ENCODE measurements around the gene PLA2G4B. TPM values are rescaled to one million over a fixed set of nuclear protein-coding genes. Genes with fewer than 3 reads are reported as not detected.

The PLA2G4B gene
- total and polyA plus RNA-seq, 2 donors: 2.7 to 8.1 TPM

DNA sequence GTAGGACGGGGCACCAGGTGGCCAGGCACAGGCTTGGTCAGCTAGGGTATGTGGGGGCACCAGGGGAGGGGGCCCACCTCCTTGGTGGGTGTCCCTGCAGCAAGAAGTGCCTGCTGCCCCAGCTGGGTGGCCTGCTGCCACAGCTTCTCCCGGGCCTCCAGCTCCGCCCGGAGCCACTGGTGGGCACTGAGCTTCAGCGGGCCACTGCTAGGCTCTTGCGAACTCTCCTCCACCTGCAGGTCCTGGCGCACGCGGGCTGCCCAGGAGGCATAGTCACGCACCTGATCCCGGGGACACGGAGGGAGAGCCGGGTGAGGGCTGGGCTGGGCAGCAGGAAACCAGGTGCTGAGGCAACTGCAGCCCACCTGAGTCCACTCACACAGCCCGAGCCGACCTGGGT is 29.7 kb downstream of the PLA2G4B start:
- H3K4me3 ChIP-seq (ENCODE audit: low read depth, low read length): no peak overlapping the region
- H3K36me3 ChIP-seq (ENCODE audit: insufficient read depth): no peaks in the 10 kb centered on the region
- no peak for DNase-seq (ENCODE audit: extremely low spot score)
- H3K27ac ChIP-seq (ENCODE audit: low read depth): no peak overlapping the region
- no peaks in the 10 kb centered on the region for H3K4me1 ChIP-seq (ENCODE audit: insufficient read depth)
- 95% methylated on average over 15 of the region's 15 CpGs for WGBS

GRCh38 chr15:41869770-41870688 is 31.4 kb downstream of the PLA2G4B start:
- Histone ChIP-seq H3K27ac (ENCODE audit: low read depth) (no peak overlapping the region), H3K4me1 (ENCODE audit: insufficient read depth) (no peaks in the 10 kb centered on the region), H3K36me3 (ENCODE audit: insufficient read depth) (no peaks in the 10 kb centered on the region), H3K4me3 (ENCODE audit: low read depth, low read length) (no peak overlapping the region)
- DNase-seq (ENCODE audit: extremely low spot score): no peak
- WGBS: 87% methylated on average over 42 of the region's 42 CpGs

DNA sequence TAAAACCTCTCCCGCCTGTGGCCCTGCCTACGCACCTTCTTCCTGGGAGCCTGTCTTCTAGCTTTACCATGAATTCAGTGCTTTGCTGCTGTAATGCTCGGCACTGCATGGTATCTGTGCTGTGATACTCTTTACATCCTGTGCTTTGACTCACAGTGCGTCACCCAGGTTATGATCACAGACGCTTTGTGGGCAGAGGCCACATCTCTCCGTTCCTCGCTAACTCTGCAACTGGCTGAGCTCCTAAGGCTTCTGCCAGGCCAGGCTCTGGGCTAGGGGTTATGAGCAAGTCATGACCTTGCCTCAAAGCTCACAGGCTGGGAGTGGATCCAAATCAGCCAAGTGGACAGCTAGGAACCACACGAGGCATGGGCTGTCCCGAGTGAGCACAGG is 32.0 kb downstream of the PLA2G4B start:
- H3K27ac ChIP-seq (ENCODE audit: low read depth): no peak overlapping the region
- H3K4me1 ChIP-seq (ENCODE audit: insufficient read depth): no peaks in the 10 kb centered on the region
- no peak for DNase-seq (ENCODE audit: extremely low spot score)
- H3K4me3 ChIP-seq (ENCODE audit: low read depth, low read length): no peak overlapping the region
- 75% methylated on average over 9 of the region's 9 CpGs for WGBS
- no peaks in the 10 kb centered on the region for H3K36me3 ChIP-seq (ENCODE audit: insufficient read depth)

GRCh38 chr15:41871175-41871905 is 32.7 kb downstream of the PLA2G4B start:
- Histone ChIP-seq H3K36me3 (ENCODE audit: insufficient read depth) (no peaks in the 10 kb centered on the region), H3K4me1 (ENCODE audit: insufficient read depth) (no peaks in the 10 kb centered on the region), H3K27ac (ENCODE audit: low read depth) (no peak overlapping the region), H3K4me3 (ENCODE audit: low read depth, low read length) (no peak overlapping the region)
- no peak for DNase-seq (ENCODE audit: extremely low spot score)
- 92% methylated on average over 19 of the region's 19 CpGs for WGBS

DNA sequence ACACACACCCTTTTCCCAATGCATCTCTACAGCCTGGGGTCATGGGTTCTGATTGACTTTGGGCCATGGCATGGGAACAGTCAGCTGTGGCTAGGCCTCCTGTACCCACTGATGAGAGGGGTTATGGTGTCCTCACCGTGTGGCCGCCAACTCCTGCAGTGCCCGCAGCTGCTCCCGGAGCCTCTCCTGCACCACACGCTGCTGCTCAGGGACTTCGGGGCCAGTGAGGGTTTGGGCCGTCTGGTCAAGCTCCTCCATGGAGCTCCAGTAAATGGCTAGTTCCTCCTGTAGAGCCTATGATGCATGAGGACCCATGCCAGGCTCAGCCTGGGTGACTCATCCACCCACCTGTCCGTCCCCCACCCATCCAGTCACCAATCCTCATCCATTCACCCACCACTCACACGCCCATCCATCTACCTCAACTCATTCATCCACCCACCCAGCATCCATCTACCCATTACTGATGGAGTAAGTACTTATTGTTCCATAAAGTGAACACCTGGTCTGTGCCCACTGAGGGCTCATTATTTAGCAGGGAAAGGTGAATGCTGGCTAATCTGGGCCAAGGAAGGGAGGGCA is 33.6 kb downstream of the PLA2G4B start:
- 94% methylated on average over 9 of the region's 9 CpGs for WGBS
- no peak overlapping the region for H3K27ac ChIP-seq (ENCODE audit: low read depth)
- no peaks in the 10 kb centered on the region for H3K4me1 ChIP-seq (ENCODE audit: insufficient read depth)
- H3K4me3 ChIP-seq (ENCODE audit: low read depth, low read length): no peak overlapping the region
- no peaks in the 10 kb centered on the region for H3K36me3 ChIP-seq (ENCODE audit: insufficient read depth)
- no peak for DNase-seq (ENCODE audit: extremely low spot score)

DNA sequence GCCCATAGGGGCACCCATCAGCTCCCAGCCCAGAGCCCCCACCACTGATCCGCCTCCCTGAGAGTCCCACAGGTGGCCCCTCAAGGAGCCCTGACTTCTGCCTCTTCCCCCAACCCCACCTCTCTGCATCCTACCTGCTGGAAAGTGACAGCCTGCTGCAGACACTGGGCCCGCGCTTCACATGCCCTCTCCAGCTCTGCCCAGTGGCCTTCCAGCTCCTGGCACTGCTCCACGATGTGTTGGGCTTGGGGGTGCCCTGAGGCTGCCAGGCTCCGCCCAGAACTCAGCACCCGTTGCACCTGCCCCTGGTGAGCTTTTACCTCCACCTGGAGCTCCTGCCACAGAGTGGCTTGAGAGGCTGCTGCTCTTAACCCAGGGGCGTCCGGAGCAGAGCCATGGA is 35.1 kb downstream of the PLA2G4B start:
- no peak for DNase-seq (ENCODE audit: extremely low spot score)
- no peaks in the 10 kb centered on the region for H3K36me3 ChIP-seq (ENCODE audit: insufficient read depth)
- 93% methylated on average over 8 of the region's 8 CpGs for WGBS
- no peaks in the 10 kb centered on the region for H3K4me1 ChIP-seq (ENCODE audit: insufficient read depth)
- no peak overlapping the region for H3K4me3 ChIP-seq (ENCODE audit: low read depth, low read length)
- H3K27ac ChIP-seq (ENCODE audit: low read depth): no peak overlapping the region

- Histone ChIP-seq H3K27ac (ENCODE audit: low read depth) (no peak overlapping the region), H3K4me3 (ENCODE audit: low read depth, low read length) (no peak overlapping the region), H3K36me3 (ENCODE audit: insufficient read depth) (no peaks in the 10 kb centered on the region), H3K4me1 (ENCODE audit: insufficient read depth) (no peaks in the 10 kb centered on the region)
- WGBS: 78% methylated on average over 12 of the region's 12 CpGs
- no peak for DNase-seq (ENCODE audit: extremely low spot score)
Observed at GRCh38 chr15:41874736-41875135, 36.1 kb downstream of the PLA2G4B start.

GRCh38 chr15:41876007-41876406 is 37.4 kb downstream of the PLA2G4B start:
- H3K27ac ChIP-seq (ENCODE audit: low read depth): no peak overlapping the region
- no peak for DNase-seq (ENCODE audit: extremely low spot score)
- 86% methylated on average over 13 of the region's 13 CpGs for WGBS
- H3K4me3 ChIP-seq (ENCODE audit: low read depth, low read length): no peak overlapping the region
- no peaks in the 10 kb centered on the region for H3K4me1 ChIP-seq (ENCODE audit: insufficient read depth)
- H3K36me3 ChIP-seq (ENCODE audit: insufficient read depth): no peaks in the 10 kb centered on the region

- H3K4me1 ChIP-seq (ENCODE audit: insufficient read depth): no peaks in the 10 kb centered on the region
Observed at GRCh38 chr15:41876689-41877088, 38.0 kb downstream of the PLA2G4B start.

GRCh38 chr15:41877631-41878354 is 39.1 kb downstream of the PLA2G4B start:
- no peak for DNase-seq (ENCODE audit: extremely low spot score)
- Histone ChIP-seq H3K4me1 (ENCODE audit: insufficient read depth) (no peaks in the 10 kb centered on the region), H3K4me3 (ENCODE audit: low read depth, low read length) (no peak overlapping the region), H3K27ac (ENCODE audit: low read depth) (no peak overlapping the region), H3K36me3 (ENCODE audit: insufficient read depth) (no peaks in the 10 kb centered on the region)
- 76% methylated on average over 13 of the region's 13 CpGs for WGBS

More at GRCh38 chr15:41876689-41877088, 38.0 kb downstream of the PLA2G4B start:
- DNase-seq (ENCODE audit: extremely low spot score): no peak
- Histone ChIP-seq H3K36me3 (ENCODE audit: insufficient read depth) (no peaks in the 10 kb centered on the region), H3K4me3 (ENCODE audit: low read depth, low read length) (no peak overlapping the region), H3K27ac (ENCODE audit: low read depth) (no peak overlapping the region)
- WGBS: 72% methylated on average over 12 of the region's 12 CpGs

- Histone ChIP-seq H3K27ac (ENCODE audit: low read depth) (no peak overlapping the region), H3K4me1 (ENCODE audit: insufficient read depth) (no peaks in the 10 kb centered on the region), H3K4me3 (ENCODE audit: low read depth, low read length) (no peak overlapping the region), H3K36me3 (ENCODE audit: insufficient read depth) (no peaks in the 10 kb centered on the region)
- WGBS: 80% methylated on average over 10 of the region's 10 CpGs
- no peak for DNase-seq (ENCODE audit: extremely low spot score)
Observed at GRCh38 chr15:41878355-41878699, 39.7 kb downstream of the PLA2G4B start.

GRCh38 chr15:41879321-41879845 is 40.7 kb downstream of the PLA2G4B start:
- Histone ChIP-seq H3K27ac (ENCODE audit: low read depth) (no peak overlapping the region), H3K4me3 (ENCODE audit: low read depth, low read length) (no peak overlapping the region), H3K36me3 (ENCODE audit: insufficient read depth) (no peaks in the 10 kb centered on the region), H3K4me1 (ENCODE audit: insufficient read depth) (no peaks in the 10 kb centered on the region)
- no peak for DNase-seq (ENCODE audit: extremely low spot score)
- 93% methylated on average over 10 of the region's 10 CpGs for WGBS

DNA sequence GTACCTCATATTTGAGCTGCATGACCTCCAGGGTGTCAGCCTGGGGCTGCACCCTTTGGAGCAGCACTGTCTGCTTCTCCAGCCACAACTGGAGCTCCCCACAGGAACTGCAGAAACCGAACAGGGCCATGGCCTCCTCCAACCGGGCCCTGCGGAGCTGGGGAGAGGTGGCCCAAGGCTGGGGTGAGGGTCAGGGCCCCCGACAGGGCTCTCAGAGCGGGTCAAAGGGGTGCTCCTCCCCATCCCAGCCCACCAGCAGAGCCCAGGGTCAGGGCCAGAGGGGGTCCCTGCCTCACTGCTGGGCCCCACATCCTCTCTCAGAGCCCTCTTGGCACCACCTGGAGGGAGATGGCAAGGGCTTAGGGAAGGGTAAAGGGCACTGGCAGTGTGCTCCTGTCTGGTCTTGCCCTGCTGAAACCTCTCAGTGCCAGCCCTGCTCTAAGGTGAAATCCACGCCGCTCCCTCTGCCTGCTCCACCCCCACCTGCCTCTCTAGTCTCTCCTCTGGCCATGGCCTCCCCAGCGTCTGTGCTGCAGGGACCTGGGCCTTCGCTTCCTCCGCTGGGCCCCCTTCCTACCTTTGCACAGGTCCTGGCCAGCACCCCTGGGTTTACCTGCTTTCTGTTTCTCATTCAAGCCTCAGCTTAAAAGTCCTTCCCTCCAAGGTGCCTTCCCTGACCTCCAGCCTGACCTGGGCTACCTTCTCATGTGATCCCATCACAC is 41.7 kb downstream of the PLA2G4B start:
- no peaks in the 10 kb centered on the region for H3K4me1 ChIP-seq (ENCODE audit: insufficient read depth)
- no peak overlapping the region for H3K27ac ChIP-seq (ENCODE audit: low read depth)
- H3K4me3 ChIP-seq (ENCODE audit: low read depth, low read length): no peak overlapping the region
- WGBS: 89% methylated on average over 10 of the region's 10 CpGs
- DNase-seq (ENCODE audit: extremely low spot score): no peak
- no peaks in the 10 kb centered on the region for H3K36me3 ChIP-seq (ENCODE audit: insufficient read depth)

Data from urinary bladder (tissue), 4 donors.